GM12878 (cell line): ENCODE measurements around the gene CD38. TPM values are rescaled to one million over a fixed set of nuclear protein-coding genes. Genes with fewer than 3 reads are reported as not detected.

Source experiments
- ATAC-seq: fragments of 200-7000 bp; cut with Tn5 transposase; 3 replicates; pipeline ENCODE4 v1.9.1; 2020; ENCODE audit warnings: mild to moderate bottlenecking, moderate library complexity
- BruUV-seq: library from RNA; stranded (reverse); fragments of 400-500 nt; replicated peaks from 2 replicates; lab custom pipeline; 2021; lab: Mats Ljungman, UMichigan
- CTCF ChIA-PET: fragments of 300-600 bp; sonication (Branson Sonifier 250); formaldehyde crosslinking; extraction: SDS; loops from one replicate; lab custom pipeline; 2021; ENCODE audit warnings: inconsistent platforms; lab: Yijun Ruan, JAX
- POLR2A ChIA-PET: fragments of 350-600 bp; formaldehyde crosslinking; extraction: SDS; loops from one replicate; lab custom pipeline; 2021; ENCODE audit warnings: inconsistent platforms; lab: Charles Lee
- RAD21 ChIA-PET: fragments of 300-600 bp; sonication (Branson Sonifier 250); formaldehyde crosslinking; loops from one replicate; lab custom pipeline; 2023; ENCODE audit warnings: antibody characterized with exemption; ENCODE audit not compliant: unreplicated experiment; lab: Charles Lee
- SMC1A ChIA-PET: fragments of 300-600 bp; sonication (Branson Sonifier 250); formaldehyde crosslinking; loops from one replicate; lab custom pipeline; 2023; ENCODE audit not compliant: unreplicated experiment, uncharacterized antibody; lab: Charles Lee
- DNase-seq: peaks from one replicate; pipeline ENCODE4 v3.0.0-alpha.2; 2011; ENCODE audit warnings: low read depth, low spot score
- FAIRE-seq: peaks from 3 replicates; lab custom pipeline; 2011; peaks lifted over from hg19 to GRCh38; lab: Jason Lieb, UNC
- H2AFZ ChIP-seq: 2 replicates; pipeline ENCODE4 v1.6.0; 2011; ENCODE audit warnings: low read depth, low read length, control low read depth; ENCODE audit not compliant: control insufficient read depth
- H3K27ac ChIP-seq: 2 replicates; pipeline ENCODE4 v1.5.1; 2011; ENCODE audit warnings: control low read depth; ENCODE audit not compliant: control insufficient read depth, insufficient read depth
- H3K27me3 ChIP-seq, 2 experiments: replicated peaks in 1 of 2; 2 replicates each; pipeline versions ENCODE4 v1.6.0 to v1.6.1; 2011; ENCODE audit warnings: low read length in 1 of 2; ENCODE audit not compliant: control insufficient read depth in 2 of 2, insufficient read depth in 2 of 2
- H3K36me3 ChIP-seq, 2 experiments: 2 replicates each; pipeline ENCODE4 v1.5.1; 2011; ENCODE audit warnings: low read length in 1 of 2; ENCODE audit not compliant: control insufficient read depth in 2 of 2, insufficient read depth in 2 of 2
- H3K4me1 ChIP-seq: 2 replicates; pipeline ENCODE4 v1.6.1; 2011; ENCODE audit warnings: mild to moderate bottlenecking, low read length, moderate library complexity, mixed read lengths; ENCODE audit not compliant: control insufficient read depth, insufficient read depth
- H3K4me2 ChIP-seq: 2 replicates; pipeline ENCODE4 v1.6.0; 2011; ENCODE audit warnings: control low read depth; ENCODE audit not compliant: control insufficient read depth, insufficient read depth
- H3K4me3 ChIP-seq: fragments of 200-600 bp; sonication (generic); 2 replicates; pipeline ENCODE4 v1.5.1; 2016
- H3K79me2 ChIP-seq: 2 replicates; pipeline ENCODE4 v1.6.0; 2011; ENCODE audit warnings: low read length; ENCODE audit not compliant: control insufficient read depth, insufficient read depth
- H3K9ac ChIP-seq: 2 replicates; pipeline ENCODE4 v1.8.0; 2011; ENCODE audit warnings: low read length, control low read depth, mixed read lengths; ENCODE audit not compliant: control insufficient read depth, insufficient read depth
- H3K9me3 ChIP-seq: replicated peaks from 3 replicates; pipeline ENCODE4 v1.5.1; 2011; ENCODE audit warnings: mild to moderate bottlenecking, low read length; ENCODE audit not compliant: control insufficient read depth, insufficient read depth
- H4K20me1 ChIP-seq: 2 replicates; pipeline ENCODE4 v1.6.0; 2011; ENCODE audit not compliant: control insufficient read depth, insufficient read depth
- ELK1 ChIP-seq: IDR thresholded peaks from 2 replicates; pipeline ENCODE4 v1.6.1; 2012; ENCODE audit warnings: low read depth, low read length, improper control_type of control experiment
- ETV6 ChIP-seq, 2 experiments: fragments of 450-650 bp in 1 of 2; IDR thresholded peaks in 1 of 2; conservative IDR thresholded peaks in 1 of 2; 2 replicates each; pipeline ENCODE4 v1.6.1; 2014; ENCODE audit warnings: antibody characterized with exemption in 1 of 2, borderline replicate concordance in 1 of 2, low read depth in 1 of 2, mild to moderate bottlenecking in 1 of 2, moderate library complexity in 1 of 2
- GABPA ChIP-seq: IDR thresholded peaks from 2 replicates; pipeline ENCODE4 v1.6.1; 2014; ENCODE audit warnings: antibody characterized with exemption, low read depth, mild to moderate bottlenecking, inconsistent platforms
- IKZF2 ChIP-seq, 2 experiments: fragments of 450-650 bp; IDR thresholded peaks; 2 replicates each; pipeline ENCODE4 v1.6.1; 2017; ENCODE audit warnings: mild to moderate bottlenecking in 2 of 2, moderate library complexity in 2 of 2
- KAT2A ChIP-seq: conservative IDR thresholded peaks from 2 replicates; pipeline ENCODE4 v1.6.1; 2011; ENCODE audit warnings: low read depth, low read length; ENCODE audit not compliant: control insufficient read depth
- RAD21 ChIP-seq: IDR thresholded peaks from 2 replicates; pipeline ENCODE4 v1.6.1; 2011; ENCODE audit warnings: mild to moderate bottlenecking, low read depth, low read length, moderate library complexity; ENCODE audit not compliant: insufficient read depth
- SIX5 ChIP-seq: IDR thresholded peaks from 2 replicates; pipeline ENCODE4 v1.6.1; 2011; ENCODE audit warnings: mild to moderate bottlenecking, low read depth, low read length, moderate library complexity; ENCODE audit not compliant: severe bottlenecking
- SP1 ChIP-seq: IDR thresholded peaks from one replicate; pipeline ENCODE4 v1.6.1; 2011; ENCODE audit warnings: low read depth, low read length
- STAT1 ChIP-seq: fragments of 450-650 bp; conservative IDR thresholded peaks from 2 replicates; pipeline ENCODE4 v1.6.1; 2014; ENCODE audit warnings: antibody characterized with exemption, mild to moderate bottlenecking
- SUPT20H ChIP-seq: IDR thresholded peaks from 2 replicates; pipeline ENCODE4 v1.6.1; 2011; ENCODE audit warnings: low read depth, mild to moderate bottlenecking, low read length, moderate library complexity, borderline replicate concordance; ENCODE audit not compliant: control insufficient read depth
- TBL1XR1 ChIP-seq: IDR thresholded peaks from 2 replicates; pipeline ENCODE4 v1.6.1; 2012; ENCODE audit warnings: low read depth, low read length, improper control_type of control experiment
- WGBS: methylation state at CpG from one replicate; pipeline ENCODE4 v1.1.6; 2016; ENCODE audit warnings: low lambda C conversion rate; ENCODE audit not compliant: insufficient replicate concordance, insufficient coverage; ENCODE audit errors: missing lambda C conversion rate; 5-methylcytosine and 5-hydroxymethylcytosine counted together
- in situ Hi-C: fragments of 300-500 bp; cut with MboI; formaldehyde crosslinking; loops from 9 replicates; pipeline ENCODE4 v1.14.3; 2018; ENCODE audit warnings: mixed read lengths
- intact Hi-C: fragments of 100-400 bp; cut with micrococcal nuclease; formaldehyde crosslinking; loops from one replicate; pipeline ENCODE4 v1.14.2; 2022; ENCODE audit not compliant: unreplicated experiment
- polyA plus RNA-seq, 11 experiments: library from polyadenylated mRNA; depleted of rRNA in 4 of 11; unstranded in 6 of 11; stranded (reverse) in 5 of 11; fragments of >200 nt; fragmentation: Nextera tagmentation in 4 of 11; fragmentation: Illumina TruSeq in 1 of 11; extraction: Ambion mirVana in 4 of 11; extraction: Trizol in 1 of 11; gene quantifications; 1 replicate in 1 of 11; 2 replicates in 10 of 11; pipeline versions ENCODE4 v1.2.1 to v1.2.3, GENCODE V29; 2011 to 2016; ENCODE audit warnings: inconsistent platforms in 2 of 11, missing spikeins in 2 of 11, low read depth in 1 of 11
- total RNA-seq, 4 experiments: library from RNA; depleted of rRNA in 3 of 4; stranded (reverse); fragments of >200 nt in 3 of 4; fragmentation: Illumina TruSeq in 1 of 4; extraction: Trizol in 1 of 4; gene quantifications; 2 replicates each; pipeline versions ENCODE4 v1.2.1 to v1.2.3, GENCODE V29; 2013 to 2021
- TF ChIP-seq, protein P1 (sequence below): fragments of 450-650 bp; IDR thresholded peaks from 2 replicates; pipeline ENCODE4 v1.6.1; 2017; ENCODE audit warnings: low read depth, mild to moderate bottlenecking, moderate library complexity

Gene CD38
- total and polyA plus RNA-seq, 10 of the 15 experiments (the other 5 are each of a cell fraction or from before 2014, with no cell fraction given), result 3.5 to 39.8 (median 12.7) TPM

DNA sequence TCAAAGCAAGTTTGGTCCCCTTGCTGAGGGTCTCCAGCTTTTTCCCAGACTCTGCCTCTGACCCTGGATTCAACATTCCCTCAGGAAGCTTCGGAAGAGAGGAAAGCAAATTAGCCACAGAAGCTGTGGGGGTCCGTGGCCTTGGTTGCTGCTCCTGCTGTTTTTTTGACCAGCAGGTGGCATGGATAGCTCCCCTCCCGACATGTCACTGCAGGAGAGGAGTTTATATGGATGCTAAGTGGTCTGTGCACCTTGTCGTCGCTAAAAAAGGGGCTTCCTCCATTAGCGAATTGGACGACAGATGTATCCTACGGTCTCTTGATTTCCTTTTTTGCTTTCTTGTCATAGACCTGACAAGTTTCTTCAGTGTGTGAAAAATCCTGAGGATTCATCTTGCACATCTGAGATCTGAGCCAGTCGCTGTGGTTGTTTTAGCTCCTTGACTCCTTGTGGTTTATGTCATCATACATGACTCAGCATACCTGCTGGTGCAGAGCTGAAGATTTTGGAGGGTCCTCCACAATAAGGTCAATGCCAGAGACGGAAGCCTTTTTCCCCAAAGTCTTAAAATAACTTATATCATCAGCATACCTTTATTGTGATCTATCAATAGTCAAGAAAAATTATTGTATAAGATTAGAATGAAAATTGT, 70.2 kb downstream of the CD38 start:
- no peak overlapping the region for H3K4me2 ChIP-seq
- FAIRE-seq, result no peak
- DNase-seq, result no peak
- ChIA-PET RAD21 (no interaction called here), CTCF (interaction anchor here (1.0 to 1.2 kb wide), 2 partner anchors 41 to 108 kb away, joined by 4 read pairs; no protein-coding TSS in a partner anchor), POLR2A (no interaction called here), SMC1A (interaction anchor here (1.4 to 1.5 kb wide), 3 partner anchors 12 to 43 kb away, joined by 4 to 7 read pairs (median 5); no protein-coding TSS in a partner anchor)
- H3K9me3 ChIP-seq, result no peaks in the 10 kb centered on the region
- no peak for TF ChIP-seq SP1
- no peak for TF ChIP-seq STAT1
- no peak for TF ChIP-seq IKZF2 (IDR thresholded peaks at IDR 0.05)
- TF ChIP-seq GABPA, result no peak
- TF ChIP-seq SUPT20H, result no peak
- no peak for TF ChIP-seq SIX5
- TF ChIP-seq ETV6 (conservative IDR thresholded peaks at IDR 0.05 in 1 of 2, IDR thresholded peaks at IDR 0.05 in 1 of 2; ENCODE audit: borderline replicate concordance in 1 of 2, low read depth in 1 of 2), result no peak
- no peak for TF ChIP-seq ELK1
- no peak for TF ChIP-seq RAD21
- TF ChIP-seq, protein P1, sequence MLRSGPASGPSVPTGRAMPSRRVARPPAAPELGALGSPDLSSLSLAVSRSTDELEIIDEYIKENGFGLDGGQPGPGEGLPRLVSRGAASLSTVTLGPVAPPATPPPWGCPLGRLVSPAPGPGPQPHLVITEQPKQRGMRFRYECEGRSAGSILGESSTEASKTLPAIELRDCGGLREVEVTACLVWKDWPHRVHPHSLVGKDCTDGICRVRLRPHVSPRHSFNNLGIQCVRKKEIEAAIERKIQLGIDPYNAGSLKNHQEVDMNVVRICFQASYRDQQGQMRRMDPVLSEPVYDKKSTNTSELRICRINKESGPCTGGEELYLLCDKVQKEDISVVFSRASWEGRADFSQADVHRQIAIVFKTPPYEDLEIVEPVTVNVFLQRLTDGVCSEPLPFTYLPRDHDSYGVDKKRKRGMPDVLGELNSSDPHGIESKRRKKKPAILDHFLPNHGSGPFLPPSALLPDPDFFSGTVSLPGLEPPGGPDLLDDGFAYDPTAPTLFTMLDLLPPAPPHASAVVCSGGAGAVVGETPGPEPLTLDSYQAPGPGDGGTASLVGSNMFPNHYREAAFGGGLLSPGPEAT, result no peak
- no peak for TF ChIP-seq TBL1XR1
- TF ChIP-seq KAT2A, result no peak
- WGBS, result 68% methylated on average over 10 of the region's 10 CpGs
- H4K20me1 ChIP-seq, result no peaks in the 10 kb centered on the region
- ATAC-seq, result no peak
- no peaks in the 10 kb centered on the region; a peak in 1 of 4 replicates for H3K36me3 ChIP-seq
- intact Hi-C loops (no loop called here), in situ Hi-C loops (no loop called here)
- H3K9ac ChIP-seq, result no peak overlapping the region
- no peaks in the 10 kb centered on the region for H3K4me1 ChIP-seq
- no peak overlapping the region for H3K27ac ChIP-seq
- H3K79me2 ChIP-seq, result no peaks in the 10 kb centered on the region
- H2AFZ ChIP-seq, result no peak overlapping the region
- no peak overlapping the region for H3K4me3 ChIP-seq
- BruUV-seq, result no TSS peak
- H3K27me3 ChIP-seq, result no peaks in the 10 kb centered on the region
